GM18505 (cell line): ENCODE measurements around the gene OR2T12.
"Not testable (repeated sequence)": the region's sequence is repeated elsewhere in the genome, so short reads cannot be mapped to it uniquely, and the experiment has no call there.

Experiments
- ATAC-seq: cut with Tn5 transposase; IDR thresholded peaks from one replicate; pipeline ENCODE4 v1.9.1; 2021; ENCODE audit not compliant: unreplicated experiment
- POLR2A ChIP-seq: IDR thresholded peaks from 4 replicates; pipeline ENCODE4 v1.6.1; 2011; ENCODE audit warnings: borderline replicate concordance; ENCODE audit not compliant: insufficient read depth, insufficient read length; ENCODE audit errors: extremely low read depth

OR2T12 gene

GRCh38 chr1:248303324-248303723 is at the start of gene OR2T12:
Gene OR2T12, minus strand, starts transcription at chr1:248303424. Its CDS starts 7,846 bp downstream, at chr1:248295578.
- TF ChIP-seq POLR2A: no peak
- ATAC-seq: no peak

GRCh38 chr1:248348475-248348874 is 45.3 kb upstream of the OR2T12 start, which contains the start of gene OR14C36:
Gene OR14C36, plus strand, starts transcription at chr1:248348775. Its CDS starts 0 bp downstream, at chr1:248348775.
- TF ChIP-seq POLR2A: no peak

GRCh38 chr1:248343451-248343850 is 40.2 kb upstream of the OR2T12 start:
- no peak for ATAC-seq
- TF ChIP-seq POLR2A: no peak

More at GRCh38 chr1:248348475-248348874, 45.3 kb upstream of the OR2T12 start, which contains the start of gene OR14C36:
- no peak for ATAC-seq

GRCh38 chr1:248324468-248324867 is 21.2 kb upstream of the OR2T12 start, which contains the start of gene OR2M7:
Gene OR2M7, minus strand, starts transcription at chr1:248324568. Its CDS starts 0 bp downstream, at chr1:248324568.
- TF ChIP-seq POLR2A: no peak
- ATAC-seq: no peak

- ATAC-seq: no peak
- TF ChIP-seq POLR2A: no peak
These were observed 13.6 kb upstream of the OR2T12 start for GRCh38 chr1:248316796-248317195.

GRCh38 chr1:248306740-248307139 is 3.5 kb upstream of the OR2T12 start:
- not testable (repeated sequence) for ATAC-seq

- ATAC-seq: no peak
- no peak for TF ChIP-seq POLR2A
These were observed 2.9 kb upstream of the OR2T12 start for GRCh38 chr1:248306103-248306502.

GRCh38 chr1:248305672-248306071 is 2.4 kb upstream of the OR2T12 start:
- not testable (repeated sequence) for ATAC-seq

- no peak for TF ChIP-seq POLR2A
- no peak for ATAC-seq
These were observed 14.8 kb downstream of the OR2T12 start for GRCh38 chr1:248288391-248288790.

- no peak for TF ChIP-seq POLR2A
- ATAC-seq: no peak
These were observed 25.3 kb downstream of the OR2T12 start, which contains the start of gene OR2T33 for GRCh38 chr1:248277876-248278275. Gene OR2T33, minus strand, starts transcription at chr1:248277976. Its CDS starts 4,162 bp downstream, at chr1:248273814.

GRCh38 chr1:248273225-248273624 is 30.0 kb downstream of the OR2T12 start:
- ATAC-seq: not testable (repeated sequence)

- no peak for ATAC-seq
- TF ChIP-seq POLR2A: no peak
These were observed 35.0 kb downstream of the OR2T12 start for GRCh38 chr1:248268178-248268577.

GRCh38 chr1:248259309-248259708 is 43.9 kb downstream of the OR2T12 start:
- ATAC-seq: not testable (repeated sequence)

- no peak for TF ChIP-seq POLR2A
- peak; percentile 87 for ATAC-seq
These were observed 60.0 kb downstream of the OR2T12 start for GRCh38 chr1:248243204-248243603.
